K562 (cell line): ENCODE measurements around the gene GTPBP2. TPM values are rescaled to one million over a fixed set of nuclear protein-coding genes. Genes with fewer than 3 reads are reported as not detected.
A peak's percentile ranks its signal among the peaks of the same experiment; 100 is the strongest.

Experiments used
- CCAR2 ChIP-seq: fragments of 200-400 bp; formaldehyde crosslinking; IDR thresholded peaks from 2 replicates; pipeline ENCODE4 v1.6.1; 2017; ENCODE audit warnings: mild to moderate bottlenecking, low read depth, low read length
- E2F3 ChIP-seq: fragments of 250-450 bp; sonication (Bioruptor Pico); IDR thresholded peaks from 2 replicates; pipeline ENCODE4 v1.4.0; 2020; ENCODE audit warnings: mild to moderate bottlenecking
- GTF2E2 ChIP-seq: fragments of 200-800 bp; sonication (Bioruptor generic); IDR thresholded peaks from 2 replicates; pipeline ENCODE4 v1.6.1; 2016; ENCODE audit warnings: missing genetic modification characterization, missing compliant biosample characterization
- HBP1 ChIP-seq: fragments of 450-650 bp; formaldehyde crosslinking; IDR thresholded peaks from 2 replicates; pipeline ENCODE4 v1.4.0; 2022; ENCODE audit warnings: missing genetic modification characterization
- MLLT1 ChIP-seq, 2 experiments: fragments of 450-650 bp; IDR thresholded peaks; 2 replicates each; pipeline ENCODE4 v1.6.1; 2016
- PCBP2 ChIP-seq: fragments of 200-400 bp; formaldehyde crosslinking; IDR thresholded peaks from 2 replicates; pipeline ENCODE4 v1.6.1; 2018; ENCODE audit warnings: low read length, low read depth, mild to moderate bottlenecking, moderate library complexity; ENCODE audit not compliant: poor library complexity, severe bottlenecking
- RBBP5 ChIP-seq: fragments of 200-600 bp; sonication (generic); IDR thresholded peaks from 2 replicates; pipeline ENCODE4 v1.6.1; 2012; ENCODE audit warnings: borderline replicate concordance, mild to moderate bottlenecking, low read length, control low read depth, inconsistent platforms; ENCODE audit not compliant: insufficient read depth, poor library complexity, severe bottlenecking
- REST ChIP-seq, 2 experiments: fragments of 450-650 bp; formaldehyde crosslinking in 1 of 2; IDR thresholded peaks; 2 replicates each; pipeline versions ENCODE4 v1.4.0 to v1.6.1; 2014 to 2020; ENCODE audit warnings: mild to moderate bottlenecking in 2 of 2, borderline replicate concordance in 1 of 2, low read depth in 1 of 2
- ZBED1 ChIP-seq: IDR thresholded peaks from 2 replicates; pipeline ENCODE4 v1.6.1; 2014
- ZBTB8A ChIP-seq: fragments of 450-650 bp; IDR thresholded peaks from 2 replicates; pipeline ENCODE4 v1.6.1; 2018; ENCODE audit warnings: mild to moderate bottlenecking, moderate library complexity; ENCODE audit not compliant: partially characterized antibody
- ZFP91 ChIP-seq: sonication (generic); formaldehyde crosslinking; IDR thresholded peaks from 2 replicates; pipeline ENCODE4 v1.8.0; 2022; ENCODE audit warnings: mild to moderate bottlenecking, missing genetic modification reagents
- ZNF696 ChIP-seq: fragments of 250-450 bp; sonication (Bioruptor Pico); conservative IDR thresholded peaks from 2 replicates; pipeline ENCODE4 v1.4.0; 2020; ENCODE audit warnings: mild to moderate bottlenecking, moderate library complexity
- polyA plus RNA-seq, 8 experiments: library from polyadenylated mRNA; depleted of rRNA in 4 of 8; stranded (reverse) in 5 of 8; unstranded in 3 of 8; fragments of >200 nt; fragmentation: Nextera tagmentation in 2 of 8; fragmentation: Illumina TruSeq in 1 of 8; extraction: Ambion mirVana in 2 of 8; extraction: Trizol in 1 of 8; gene quantifications; 2 replicates each; pipeline versions ENCODE4 v1.2.1 to v1.2.3, GENCODE V29; 2011 to 2014; ENCODE audit warnings: inconsistent platforms in 1 of 8, missing spikeins in 1 of 8
- total RNA-seq, 7 experiments: library from RNA; depleted of rRNA in 6 of 7; stranded (reverse); fragments of >200 nt in 6 of 7; fragmentation: Illumina TruSeq in 2 of 7; extraction: Trizol in 2 of 7; gene quantifications; 2 replicates each; pipeline versions ENCODE4 v1.2.1 to v1.2.3, GENCODE V29; 2011 to 2021; ENCODE audit warnings: low replicate concordance in 1 of 7

The GTPBP2 gene
- total and polyA plus RNA-seq, 9 of the 15 experiments (the other 6 are each of a cell fraction or from before 2014, with no cell fraction given): 48.4 to 196 (median 111) TPM

- TF ChIP-seq MLLT1 (IDR thresholded peaks at IDR 0.05) (peak; percentile 88 to 92), REST (IDR thresholded peaks at IDR 0.05; ENCODE audit: borderline replicate concordance) (no peak), REST (CRISPR knock-in tag; IDR thresholded peaks at IDR 0.05; ENCODE audit: low read depth) (peak; percentile 85), ZBTB8A (no peak), ZFP91 (CRISPR knock-in tag) (peak; percentile 31; the same call in 1 of the 2 replicates), RBBP5 (no peak), CCAR2 (0 out of 2 replicates have a peak, but pooled peaks have one; percentile 27), HBP1 (CRISPR knock-in tag) (peak; percentile 11), GTF2E2 (peak; percentile 93), PCBP2 (no peak), E2F3 (CRISPR knock-in tag) (peak; percentile 84), ZBED1 (no peak; the same call in 1 of the 2 replicates), ZNF696 (CRISPR knock-in tag) (no peak)
Measured at GRCh38 chr6:43629505-43630300, 639 bp upstream of the GTPBP2 start (continued).
